Activated CD8-positive, alpha-beta memory T cell treated with anti-CD3 and anti-CD28 coated beads for 36 hours (primary cell): ENCODE measurements around the gene LOXL3. TPM values are rescaled to one million over a fixed set of nuclear protein-coding genes. Genes with fewer than 3 reads are reported as not detected.

Experiments used
- CTCF ChIA-PET: fragments of 350-600 bp; sonication (Branson Sonifier 250); formaldehyde crosslinking; loops from one replicate; lab custom pipeline; 2021; ENCODE audit warnings: antibody characterized with exemption; lab: Charles Lee
- POLR2A ChIA-PET: fragments of 350-600 bp; sonication (Branson Sonifier 250); formaldehyde crosslinking; loops from one replicate; lab custom pipeline; 2021; ENCODE audit warnings: antibody characterized with exemption; lab: Charles Lee
- total RNA-seq, 2 experiments: library from RNA; stranded (reverse); gene quantifications; one replicate each; pipeline ENCODE4 v1.2.3, GENCODE V29; 2021

Gene LOXL3
- total RNA-seq, 2 experiments from 2014 or later, result 1.4 to 1.6 TPM

DNA sequence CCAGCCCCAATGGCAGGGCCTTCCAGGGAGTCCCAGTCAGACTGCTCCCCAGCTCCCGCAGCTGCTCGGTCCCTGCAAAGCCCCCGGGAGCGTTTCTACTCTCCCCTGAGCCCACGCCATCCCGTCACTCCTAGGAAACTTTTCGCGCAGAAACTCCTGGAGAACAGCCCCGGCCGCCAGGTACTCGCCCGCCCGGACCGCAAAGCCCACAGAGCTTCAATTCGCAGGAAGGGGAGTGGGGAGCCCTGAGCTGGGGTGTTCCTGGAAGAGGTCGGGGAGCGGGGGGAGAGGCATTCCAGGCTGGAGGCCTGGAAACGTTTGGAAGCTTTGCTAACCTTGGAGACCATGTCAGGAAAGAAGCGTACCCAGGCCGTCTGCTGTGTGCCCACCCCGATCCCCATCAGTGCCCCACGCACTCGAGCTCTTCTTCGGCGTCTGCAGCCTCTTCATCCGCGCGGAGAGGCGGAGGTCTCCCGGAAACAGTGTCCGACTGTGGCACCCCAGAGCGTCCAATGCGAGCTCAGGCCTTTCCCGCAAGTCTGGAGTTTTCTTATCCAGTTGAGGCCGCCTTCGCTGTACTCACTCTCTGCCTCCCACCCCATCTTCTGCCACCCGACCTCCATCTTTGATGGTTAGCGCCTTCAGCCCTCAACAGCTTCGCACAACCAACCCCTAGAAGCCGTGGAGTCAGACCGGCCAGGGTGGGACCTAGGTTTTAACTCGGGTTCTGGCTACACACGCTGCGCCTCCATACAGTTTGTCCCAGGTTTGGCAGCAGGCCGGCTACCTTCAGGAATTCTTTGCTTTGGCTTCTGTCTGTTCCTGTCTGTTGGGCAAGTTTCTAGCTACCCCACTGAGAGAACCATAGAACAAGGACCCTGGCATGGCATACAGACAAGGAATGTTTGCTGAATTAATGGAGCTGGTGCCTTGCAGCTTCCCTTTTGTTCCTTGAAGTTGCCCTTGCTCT is 50.0 kb downstream of the LOXL3 start:
- POLR2A ChIA-PET, result interaction anchor here (0.8 to 1.0 kb wide), 2 partner anchors 9 to 45 kb away, joined by 3 read pairs; partner anchors contain the start of gene WBP1
- CTCF ChIA-PET, result interaction anchor here (1.0 to 4.9 kb wide), 3 partner anchors 11 to 81 kb away, joined by 3 to 20 read pairs (median 4); partner anchors contain the start of genes CCDC142 and TTC31

DNA sequence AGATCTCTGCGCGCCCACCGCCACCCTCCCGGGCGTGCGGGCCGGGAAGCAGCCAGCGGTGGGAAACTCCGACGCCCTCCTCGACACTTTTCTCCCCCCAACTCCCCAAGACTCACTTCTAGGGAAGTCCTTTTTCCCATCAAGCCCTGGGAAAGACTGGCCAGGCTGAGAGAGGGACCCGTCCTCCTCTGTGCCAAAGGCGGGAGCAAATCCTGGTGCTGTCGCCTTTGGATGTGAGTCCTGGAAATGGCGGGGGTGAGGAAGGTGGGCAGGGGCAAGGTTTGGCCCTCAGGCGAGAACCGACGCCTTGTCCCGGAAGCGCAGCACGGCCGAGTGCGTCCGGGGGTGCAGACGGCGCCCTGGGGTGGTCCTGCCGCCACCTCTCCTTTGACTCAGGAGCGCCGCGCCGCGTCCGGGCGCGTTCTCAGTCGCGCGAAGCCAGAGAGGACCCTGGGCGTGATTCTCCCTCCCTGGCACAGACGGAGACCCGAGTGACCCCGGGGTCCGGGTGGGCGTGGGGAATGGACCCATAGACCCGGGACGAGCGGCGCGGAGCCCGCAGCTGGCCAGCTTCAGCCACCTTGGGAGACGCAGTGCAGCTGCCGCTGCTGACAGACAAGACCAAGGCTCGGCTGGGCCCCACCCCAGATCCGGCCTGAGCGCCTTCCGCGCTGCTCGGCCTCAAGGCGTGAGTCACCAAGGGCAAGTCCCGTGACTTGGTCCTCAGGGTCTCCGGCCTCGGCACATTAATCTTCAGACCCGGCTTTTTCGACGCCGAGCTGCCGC is 50.8 kb downstream of the LOXL3 start:
- POLR2A ChIA-PET, result interaction anchor here (0.5 to 0.8 kb wide), 2 partner anchors 25 to 44 kb away, joined by 3 read pairs; partner anchors contain the start of gene WBP1

DNA sequence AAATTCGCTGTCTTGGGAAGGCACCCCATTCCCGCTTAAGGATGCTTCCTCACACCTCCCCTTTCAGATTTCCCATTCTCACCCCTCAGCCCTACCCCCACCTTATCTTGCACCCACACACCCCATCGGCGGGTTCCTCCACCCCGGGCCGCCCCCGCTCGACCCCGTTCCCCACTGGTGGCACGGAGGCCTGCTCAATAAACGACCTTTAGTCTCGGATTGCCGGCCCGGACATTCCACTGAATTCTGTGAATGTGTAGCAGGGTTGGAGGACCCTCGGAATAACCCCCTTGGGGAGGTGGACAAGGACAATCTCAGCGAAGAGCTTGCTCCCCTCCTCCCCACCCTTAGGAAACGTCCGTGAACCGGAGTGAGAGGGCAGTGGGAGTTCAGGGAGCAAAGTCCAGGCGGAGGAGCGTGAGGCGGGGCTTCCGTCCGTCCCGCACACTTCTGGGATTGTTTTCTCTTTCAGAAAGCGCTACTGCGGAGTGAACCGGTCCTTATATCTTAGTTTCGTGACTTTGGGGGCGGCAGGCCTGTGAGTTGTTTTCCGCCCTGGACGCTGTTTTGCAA is 51.5 kb downstream of the LOXL3 start:
- ChIA-PET POLR2A (no interaction called here), CTCF (interaction anchor here (3.0 kb wide), 1 partner anchor 19 kb away, joined by 12 read pairs; the partner anchor contains the start of genes CCDC142 and TTC31)

More for the DNA sequence above, 50.8 kb downstream of the LOXL3 start:
- CTCF ChIA-PET, result interaction anchor here (1.3 to 4.9 kb wide), 3 partner anchors 20 to 82 kb away, joined by 4 to 20 read pairs (median 12); partner anchors contain the start of genes CCDC142 and TTC31

DNA sequence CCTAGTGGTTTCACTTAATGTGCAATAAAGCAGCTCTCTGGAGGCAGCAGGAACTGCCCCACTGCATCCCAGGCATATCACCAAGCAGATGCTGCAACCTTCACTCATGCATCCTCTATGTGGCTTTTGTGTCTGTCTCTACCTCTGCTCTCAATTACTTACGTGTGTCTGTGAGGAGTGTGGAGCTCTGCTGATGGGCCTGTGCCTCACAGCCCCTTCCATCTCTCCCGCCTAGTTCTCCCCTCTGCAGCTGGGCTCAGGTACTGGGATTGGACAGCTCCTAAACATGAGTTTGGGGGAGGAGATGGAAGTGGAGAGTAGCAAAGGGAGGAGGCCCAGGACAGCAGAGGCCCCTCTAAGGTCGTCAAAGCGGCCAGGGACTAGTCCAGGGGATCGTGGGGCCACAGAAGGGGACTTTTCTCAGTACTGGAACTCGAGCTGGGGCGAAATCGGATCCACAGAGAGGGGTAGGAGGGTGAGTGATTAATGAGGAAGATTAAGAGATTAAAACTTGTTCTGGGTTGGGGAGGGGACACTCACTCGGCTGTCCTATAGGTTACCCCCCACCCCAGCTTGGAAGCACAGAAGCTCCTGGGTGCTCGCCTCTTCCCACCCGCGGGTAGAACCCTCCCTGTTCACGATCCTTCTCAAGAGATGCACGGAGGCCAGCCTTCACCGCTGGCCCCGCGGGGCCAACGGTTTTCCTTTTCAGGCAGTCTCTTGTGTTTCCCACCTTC is 52.2 kb downstream of the LOXL3 start:
- CTCF ChIA-PET, result interaction anchor here (0.6 to 3.0 kb wide), 4 partner anchors 16 to 28 kb away, joined by 3 to 12 read pairs (median 7); partner anchors contain the start of genes AUP1, CCDC142, HTRA2 and TTC31
- POLR2A ChIA-PET, result interaction anchor here (1.3 kb wide), 1 partner anchor 29 kb away, joined by 8 read pairs; the partner anchor contains the start of genes AUP1 and HTRA2

DNA sequence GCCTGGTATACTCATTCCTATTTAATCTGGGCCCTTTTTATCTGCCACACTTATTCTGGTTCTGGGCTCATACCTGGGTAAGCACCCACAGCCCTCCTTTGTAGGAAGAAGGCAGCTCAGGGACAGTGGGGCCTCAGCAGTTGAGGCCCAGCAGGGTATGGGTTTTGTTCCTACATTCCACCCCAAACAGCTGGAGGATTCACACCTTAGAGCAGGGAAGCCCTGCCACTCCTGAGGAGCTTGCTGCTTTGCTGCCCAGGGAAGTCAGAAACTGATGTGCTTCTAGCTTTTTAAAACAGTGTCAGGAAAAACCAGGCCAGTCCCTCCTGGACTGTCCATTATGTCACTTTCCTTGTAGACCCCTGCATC is 53.2 kb downstream of the LOXL3 start:
- ChIA-PET CTCF (interaction anchor here (1.1 to 3.0 kb wide), 4 partner anchors 8 to 29 kb away, joined by 4 to 12 read pairs (median 8); partner anchors contain the start of genes AUP1, CCDC142, HTRA2 and TTC31), POLR2A (interaction anchor here (0.5 to 1.3 kb wide), 2 partner anchors 26 to 30 kb away, joined by 4 to 8 read pairs; partner anchors contain the start of genes AUP1 and HTRA2)

DNA sequence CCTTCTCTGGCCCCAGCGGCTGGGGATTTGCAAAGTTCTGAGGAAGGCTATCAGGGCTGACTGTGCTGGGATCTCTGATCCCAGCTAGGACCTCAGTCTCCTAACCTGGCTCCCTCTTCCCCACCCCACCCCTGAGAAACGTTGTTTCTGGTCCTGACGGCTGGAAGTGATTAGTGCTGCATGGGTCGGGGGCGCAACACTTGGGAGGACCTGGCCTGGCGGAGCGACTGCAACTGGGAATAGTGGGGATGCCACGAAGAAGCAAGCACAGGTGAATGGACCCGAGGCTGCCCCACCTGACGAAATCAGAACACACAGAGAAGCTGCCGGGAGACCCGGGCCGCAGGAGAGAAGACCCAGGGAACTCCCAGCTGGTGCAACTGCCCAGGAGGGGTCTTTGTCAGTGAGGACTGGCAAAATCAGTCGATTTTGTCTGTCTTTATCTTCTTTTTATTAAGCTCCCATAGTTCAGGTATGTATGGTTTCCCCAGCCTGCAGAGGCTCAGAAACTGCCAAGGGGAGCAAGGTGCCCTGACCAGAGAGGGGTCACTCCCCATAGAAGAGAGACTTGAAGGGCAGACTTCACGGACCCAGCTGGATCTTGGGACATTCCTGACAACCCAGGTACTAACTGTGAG is 53.7 kb downstream of the LOXL3 start:
- POLR2A ChIA-PET, result interaction anchor here (1.3 kb wide), 1 partner anchor 30 kb away, joined by 8 read pairs; the partner anchor contains the start of genes AUP1 and HTRA2
- CTCF ChIA-PET, result interaction anchor here (0.8 to 3.0 kb wide), 5 partner anchors 9 to 75 kb away, joined by 3 to 12 read pairs (median 5); partner anchors contain the start of genes AUP1, CCDC142, HTRA2 and TTC31

DNA sequence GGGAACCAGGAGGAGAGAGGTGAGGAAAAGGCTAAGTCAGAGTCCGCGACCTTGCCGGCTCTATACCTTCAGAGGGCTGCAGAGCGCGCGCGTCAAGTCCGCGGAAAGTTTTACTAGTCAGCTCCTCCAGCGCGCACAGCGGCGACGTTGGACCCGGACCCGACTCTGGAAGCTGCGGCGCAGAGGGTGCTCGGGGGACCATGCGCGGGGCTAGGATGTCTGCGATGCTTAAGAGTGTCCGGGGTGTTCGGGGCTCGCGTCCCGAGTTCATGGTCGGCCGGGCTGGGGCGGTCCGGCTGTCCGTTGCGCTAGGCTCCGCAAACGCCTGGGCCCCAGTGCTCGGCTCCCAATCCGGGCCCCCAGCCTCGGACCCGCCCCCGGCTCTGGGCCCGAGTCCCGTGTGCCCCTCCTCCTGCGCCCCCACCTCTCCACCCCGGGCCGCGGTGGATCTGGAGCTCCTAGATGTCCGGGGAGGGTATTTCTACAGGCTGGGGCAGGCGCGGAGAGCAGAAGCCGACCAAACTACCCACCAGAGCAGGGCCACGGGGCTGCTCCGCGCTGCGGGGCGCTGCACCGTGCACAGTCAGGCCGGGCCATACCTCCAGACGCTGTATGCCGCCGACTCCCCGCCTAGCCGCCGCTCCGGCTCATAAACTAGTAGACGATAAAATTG is 54.3 kb downstream of the LOXL3 start, which contains the start of gene LBX2:
LBX2 (minus strand) TSS at position 337 of the 673 bp plus-strand sequence; CDS start at position 271, 66 bp downstream.
- ChIA-PET CTCF (interaction anchor here (0.7 to 3.0 kb wide), 4 partner anchors 9 to 76 kb away, joined by 3 to 10 read pairs (median 4); partner anchors contain the start of genes AUP1 and HTRA2), POLR2A (interaction anchor here (0.6 to 1.1 kb wide), 2 partner anchors 17 to 30 kb away, joined by 3 read pairs; partner anchors contain the start of gene AUP1)

DNA sequence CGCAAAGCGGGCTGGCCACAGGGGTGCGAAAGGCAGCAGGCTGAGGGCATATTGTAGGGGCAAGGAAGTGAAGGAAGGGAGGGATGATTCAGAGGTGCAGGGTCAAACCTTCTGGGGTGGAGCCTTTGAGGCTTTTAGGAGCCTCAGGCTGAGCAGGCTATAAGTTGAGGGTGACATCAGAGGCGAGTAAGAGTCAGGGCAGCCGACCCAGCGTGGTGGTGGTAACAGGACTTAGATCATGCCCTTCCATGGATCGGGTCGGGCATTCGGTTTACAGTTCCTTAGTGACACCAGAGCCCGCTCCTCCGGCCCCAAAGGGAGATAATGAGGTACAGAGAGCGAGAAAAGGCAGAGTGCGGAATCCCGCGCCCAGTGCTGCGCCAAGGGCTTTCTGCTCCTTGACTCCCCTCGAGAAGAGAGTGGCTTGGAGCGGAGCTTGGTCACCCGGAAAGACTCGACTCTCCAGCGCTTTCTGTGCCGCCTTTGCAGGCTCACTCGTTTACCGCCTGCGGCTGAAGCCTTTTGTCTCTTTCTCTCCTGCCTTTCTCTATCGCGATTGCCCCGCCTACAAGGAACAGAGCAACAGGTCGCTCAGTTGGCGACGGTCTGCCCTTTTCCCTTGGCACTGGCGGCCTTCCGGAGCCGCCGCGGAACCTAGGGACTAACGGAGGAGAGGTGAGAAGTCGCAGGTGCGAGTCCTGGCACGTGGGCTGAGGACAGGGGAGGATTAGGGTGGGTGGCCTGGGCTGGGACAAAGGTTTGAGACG is 55.1 kb downstream of the LOXL3 start:
- CTCF ChIA-PET, result interaction anchor here (0.7 to 3.0 kb wide), 3 partner anchors 17 to 77 kb away, joined by 3 to 10 read pairs (median 3); partner anchors contain the start of genes AUP1 and HTRA2
- POLR2A ChIA-PET, result interaction anchor here (0.6 to 1.1 kb wide), 3 partner anchors 15 to 31 kb away, joined by 3 read pairs; partner anchors contain the start of genes AUP1 and TLX2

DNA sequence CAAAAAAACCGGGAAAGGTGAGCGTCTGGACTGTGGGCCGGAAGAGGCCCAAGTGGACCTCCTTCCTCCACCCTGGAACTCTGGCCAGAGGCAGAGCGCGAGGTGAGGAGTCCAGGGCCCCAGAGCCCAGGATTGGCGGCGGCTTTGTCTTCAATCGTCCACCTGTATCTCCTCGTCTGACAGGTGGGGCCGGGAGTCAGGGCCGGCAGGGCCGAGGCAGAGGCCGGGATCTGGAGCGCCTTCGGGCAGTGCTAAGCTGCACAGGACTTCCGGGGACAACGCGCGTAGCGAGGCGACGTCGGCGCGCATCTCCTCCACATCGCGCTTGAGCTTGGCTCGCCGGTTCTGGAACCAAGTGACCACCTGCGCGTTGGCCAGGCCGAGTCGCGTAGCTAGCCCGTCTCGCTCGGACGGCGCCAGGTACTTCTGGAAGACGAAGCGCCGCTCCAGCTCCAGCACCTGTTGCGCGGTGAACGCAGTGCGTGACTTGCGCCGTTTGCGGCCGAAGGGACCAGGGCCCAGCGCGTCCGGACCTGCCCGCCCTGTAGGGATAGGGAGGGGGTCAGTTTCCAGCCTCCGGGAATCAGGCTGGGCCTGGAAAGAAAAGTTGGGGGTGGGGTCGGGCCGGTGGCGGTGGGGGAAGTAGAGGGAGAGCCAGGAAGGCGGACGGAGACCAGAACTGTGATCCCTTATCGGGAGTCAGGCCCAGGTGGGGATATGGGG is 55.8 kb downstream of the LOXL3 start:
- ChIA-PET CTCF (no interaction called here), POLR2A (interaction anchor here (0.6 to 0.9 kb wide), 2 partner anchors 10 to 16 kb away, joined by 3 read pairs; partner anchors contain the start of genes PCGF1 and TLX2)

DNA sequence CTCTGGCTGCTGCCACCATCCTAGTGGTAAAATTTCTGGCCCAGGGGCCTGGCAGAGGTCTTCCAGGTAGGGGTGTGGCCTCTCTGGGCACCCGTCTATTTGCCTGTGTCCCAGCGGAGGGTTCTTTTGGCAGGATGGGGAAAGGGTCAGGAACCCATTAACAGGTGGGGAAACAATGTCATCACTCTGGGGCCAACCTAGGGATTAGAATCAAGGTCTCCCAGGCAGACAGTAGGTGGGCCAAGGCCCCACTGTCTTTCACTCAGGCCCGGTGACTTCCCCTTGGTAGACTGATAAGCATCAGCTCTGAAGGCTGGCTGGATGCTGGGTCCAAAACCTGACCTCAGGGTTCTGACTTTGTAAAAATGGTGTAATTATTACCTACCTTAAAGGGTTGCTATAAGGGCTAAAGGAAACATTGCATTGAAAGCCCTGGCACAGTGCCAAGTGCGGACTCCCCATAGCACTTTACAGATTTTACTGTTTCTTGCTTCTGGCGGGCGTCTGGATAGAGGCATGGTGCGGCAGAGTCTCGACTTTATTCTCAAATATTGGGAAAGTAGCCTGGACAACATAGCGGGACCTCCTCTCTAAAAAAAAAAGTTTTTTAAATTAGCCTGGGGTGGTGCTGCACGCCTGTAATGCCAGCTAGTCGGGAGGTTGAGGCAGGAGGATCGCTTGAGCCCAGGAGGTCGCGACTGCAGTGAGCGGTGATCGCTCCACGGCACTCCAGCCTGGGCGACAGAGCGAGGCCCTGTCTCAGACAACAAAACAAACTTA is 56.6 kb downstream of the LOXL3 start:
- POLR2A ChIA-PET, result interaction anchor here (0.6 to 0.9 kb wide), 2 partner anchors 10 to 17 kb away, joined by 3 read pairs; partner anchors contain the start of genes PCGF1 and TLX2

DNA sequence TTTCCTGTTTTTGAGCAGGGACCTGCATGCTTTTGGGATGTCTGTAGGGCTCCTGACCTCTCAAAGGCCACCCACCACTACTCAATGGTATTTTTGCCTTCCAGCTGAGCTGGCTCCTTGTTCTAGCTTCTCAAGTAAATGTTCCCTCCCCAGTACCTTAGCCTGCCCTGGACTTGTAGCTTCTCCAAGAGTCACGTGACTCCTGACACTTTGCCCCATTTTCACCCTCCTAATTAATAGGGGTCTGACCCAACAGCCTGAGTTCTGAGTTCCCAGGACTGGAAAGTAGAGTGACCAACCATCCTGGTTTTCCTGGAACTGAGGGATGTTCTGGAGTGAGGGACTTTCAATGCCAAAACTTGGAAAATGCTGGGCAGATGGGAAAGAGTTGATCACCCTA is 58.3 kb downstream of the LOXL3 start:
- ChIA-PET POLR2A (no interaction called here), CTCF (interaction anchor here (0.7 kb wide), 1 partner anchor 27 kb away, joined by 3 read pairs; no protein-coding TSS in a partner anchor)

More for the DNA sequence above, 56.6 kb downstream of the LOXL3 start:
- CTCF ChIA-PET, result no interaction called here

DNA sequence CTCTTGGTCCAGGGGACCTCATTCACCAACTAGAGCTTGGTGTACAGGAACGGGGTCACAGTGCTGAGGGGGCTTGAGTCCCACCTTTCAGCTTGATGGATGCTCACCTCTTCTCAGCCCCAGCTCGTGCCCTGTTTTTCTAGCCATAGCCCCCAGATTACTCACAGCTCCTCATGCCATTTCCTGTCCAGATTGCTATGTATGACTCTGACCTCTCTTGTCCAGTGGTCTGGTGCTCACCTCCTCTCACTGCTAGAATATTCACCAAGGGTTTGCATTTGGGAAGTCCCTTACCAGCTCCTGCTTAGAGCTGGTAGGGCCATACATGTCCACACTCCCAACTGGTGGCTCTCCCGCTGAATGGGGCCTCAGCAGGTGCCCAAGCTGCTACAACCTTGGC is 60.2 kb downstream of the LOXL3 start:
- POLR2A ChIA-PET, result no interaction called here
- CTCF ChIA-PET, result no interaction called here

DNA sequence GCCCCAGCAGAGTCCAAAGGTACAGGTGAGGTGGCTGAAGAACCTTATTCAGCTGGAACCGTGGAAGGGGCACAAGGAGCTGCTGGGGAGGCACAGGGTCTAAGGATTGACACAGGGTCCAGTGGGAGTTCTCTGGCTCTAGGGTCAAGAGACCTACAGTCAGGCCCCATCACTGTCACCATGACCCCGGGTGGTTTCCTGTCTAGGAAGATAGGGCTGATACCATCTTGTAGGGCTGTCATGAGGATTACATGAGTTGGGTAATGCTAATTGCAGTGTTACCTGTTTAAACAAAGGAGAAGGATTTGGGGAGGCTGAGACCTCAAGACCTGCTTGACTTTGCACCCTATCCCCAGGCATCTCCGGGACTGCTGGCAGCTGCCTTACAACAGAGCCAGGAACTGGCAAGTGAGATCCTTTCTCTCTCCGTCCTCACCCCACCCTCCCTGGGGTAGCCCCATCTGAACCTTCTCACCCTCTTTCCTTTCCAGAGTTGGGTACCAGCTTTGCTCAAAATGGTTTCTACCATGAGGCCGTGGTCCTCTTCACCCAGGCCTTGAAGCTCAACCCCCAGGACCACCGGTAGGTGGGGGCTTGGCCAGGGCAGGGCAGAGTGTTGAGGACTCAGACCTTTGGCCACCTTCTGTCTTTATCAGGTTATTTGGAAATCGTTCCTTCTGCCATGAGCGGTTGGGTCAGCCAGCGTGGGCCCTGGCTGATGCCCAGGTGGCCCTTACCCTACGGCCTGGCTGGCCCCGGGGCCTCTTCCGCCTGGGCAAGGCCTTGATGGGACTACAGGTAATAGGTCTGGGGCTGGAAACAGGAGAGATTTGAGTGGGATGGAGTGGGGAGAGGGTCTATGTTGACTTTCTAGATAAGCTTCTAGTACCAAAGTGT is 61.8 kb downstream of the LOXL3 start:
- ChIA-PET POLR2A (interaction anchor here (0.5 to 0.9 kb wide), 2 partner anchors 13 to 16 kb away, joined by 4 to 6 read pairs; no protein-coding TSS in a partner anchor), CTCF (interaction anchor here (0.8 to 1.4 kb wide), 3 partner anchors 9 to 15 kb away, joined by 3 to 5 read pairs (median 3); partner anchors contain the start of genes CCDC142, PCGF1 and TTC31)
